Upper lobe of right lung (tissue), 1 donor: ENCODE results near the gene EPB41L4A. TPM values are rescaled to one million over a fixed set of nuclear protein-coding genes. Genes with fewer than 3 reads are reported as not detected.

ENCODE experiments used
- ATAC-seq: fragments of 200-7000 bp; cut with Tn5 transposase; one replicate; pipeline ENCODE4 v1.9.1; 2020; ENCODE audit warnings: mild to moderate bottlenecking, moderate library complexity
- DNase-seq: peaks from one replicate; pipeline ENCODE4 v3.0.0-alpha.2; 2020
- H3K27ac ChIP-seq: fragments of 200-600 bp; one replicate; pipeline ENCODE4 v1.8.0; 2022
- H3K27me3 ChIP-seq: fragments of 200-600 bp; one replicate; pipeline ENCODE4 v1.8.0; 2022; ENCODE audit warnings: mild to moderate bottlenecking
- H3K36me3 ChIP-seq: fragments of 200-600 bp; one replicate; pipeline ENCODE4 v1.8.0; 2022
- H3K4me1 ChIP-seq: fragments of 200-600 bp; one replicate; pipeline ENCODE4 v1.8.0; 2022
- H3K4me3 ChIP-seq: fragments of 200-600 bp; one replicate; pipeline ENCODE4 v1.8.0; 2022; ENCODE audit warnings: mild to moderate bottlenecking
- H3K9me3 ChIP-seq: fragments of 200-600 bp; one replicate; pipeline ENCODE4 v1.8.0; 2022
- CTCF ChIP-seq: fragments of 200-600 bp; IDR thresholded peaks from one replicate; pipeline ENCODE4 v1.8.0; 2022; ENCODE audit warnings: antibody characterized with exemption
- intact Hi-C: fragments of 100-400 bp; cut with DNase I; formaldehyde crosslinking; loops from one replicate; pipeline ENCODE4 v1.11.0; 2022
- total RNA-seq: library from RNA; stranded (reverse); fragmentation: NEBNext Ultra II Directional; extraction: Animal tissue kit (Norgen Biotek cat#: 25700); gene quantifications from one replicate; pipeline ENCODE4 v1.2.1, GENCODE V29; 2021
- donor health status: DM: no; HTN: yes; CAD: no; lungs with severe emphysema.

The EPB41L4A gene
- total RNA-seq, 1 donor from 2014 or later = 35.2 TPM

GRCh38 chr5:112270299-112271293 is 148.5 kb downstream of the EPB41L4A start:
- no peak for TF ChIP-seq CTCF
- DNase-seq (no peak), ATAC-seq (no peak)
- Histone ChIP-seq H3K36me3 (peaks cover 4% of the 10 kb centered on the region), H3K9me3 (no peaks in the 10 kb centered on the region), H3K4me3 (no peak overlapping the region), H3K27me3 (no peaks in the 10 kb centered on the region), H3K4me1 (no peaks in the 10 kb centered on the region), H3K27ac (no peak overlapping the region)
- intact Hi-C loops = no loop called here

- no peaks in the 10 kb centered on the region for H3K4me1 ChIP-seq
Measured at GRCh38 chr5:112267231-112267630, 151.8 kb downstream of the EPB41L4A start.

GRCh38 chr5:112264666-112265065 is 154.4 kb downstream of the EPB41L4A start:
- TF ChIP-seq CTCF = no peak

More at GRCh38 chr5:112267231-112267630, 151.8 kb downstream of the EPB41L4A start:
- Histone ChIP-seq H3K36me3 (peaks cover 8% of the 10 kb centered on the region), H3K27ac (no peak overlapping the region), H3K4me3 (no peak overlapping the region), H3K27me3 (no peaks in the 10 kb centered on the region), H3K9me3 (no peaks in the 10 kb centered on the region)
- ATAC-seq = no peak
- TF ChIP-seq CTCF = no peak
- intact Hi-C loops = no loop called here
- no peak for DNase-seq

GRCh38 chr5:112264151-112264550 is 154.9 kb downstream of the EPB41L4A start:
- H3K36me3 ChIP-seq = peaks cover 10% of the 10 kb centered on the region

More at GRCh38 chr5:112264666-112265065, 154.4 kb downstream of the EPB41L4A start:
- Histone ChIP-seq H3K9me3 (no peaks in the 10 kb centered on the region), H3K27ac (no peak overlapping the region), H3K4me3 (no peak overlapping the region), H3K36me3 (peaks cover 10% of the 10 kb centered on the region), H3K4me1 (no peaks in the 10 kb centered on the region), H3K27me3 (no peaks in the 10 kb centered on the region)
- DNase-seq (no peak), ATAC-seq (no peak)
- intact Hi-C loops = no loop called here

GRCh38 chr5:112263469-112263868 is 155.6 kb downstream of the EPB41L4A start:
- no peak overlapping the region for H3K27ac ChIP-seq
- ATAC-seq = peak; percentile 93
- H3K36me3 ChIP-seq = peaks cover 10% of the 10 kb centered on the region
- intact Hi-C loops = no loop called here
- H3K4me1 ChIP-seq = no peaks in the 10 kb centered on the region
- H3K9me3 ChIP-seq = no peaks in the 10 kb centered on the region
- no peak for TF ChIP-seq CTCF
- no peak for DNase-seq
- H3K4me3 ChIP-seq = no peak overlapping the region
- no peaks in the 10 kb centered on the region for H3K27me3 ChIP-seq

More at GRCh38 chr5:112264151-112264550, 154.9 kb downstream of the EPB41L4A start:
- DNase-seq (no peak), ATAC-seq (no peak)
- no peaks in the 10 kb centered on the region for H3K27me3 ChIP-seq
- H3K4me1 ChIP-seq = no peaks in the 10 kb centered on the region
- no peaks in the 10 kb centered on the region for H3K9me3 ChIP-seq
- no peak overlapping the region for H3K4me3 ChIP-seq
- intact Hi-C loops = no loop called here
- H3K27ac ChIP-seq = no peak overlapping the region
- TF ChIP-seq CTCF = no peak
